H1 (cell line): ENCODE results near the gene PAXX. TPM values are rescaled to one million over a fixed set of nuclear protein-coding genes. Genes with fewer than 3 reads are reported as not detected.

Experiments
- CHD2 ChIP-seq: IDR thresholded peaks from 2 replicates; pipeline ENCODE4 v1.6.1; 2012; ENCODE audit warnings: low read length, improper control_type of control experiment
- NRF1 ChIP-seq: IDR thresholded peaks from 2 replicates; pipeline ENCODE4 v1.6.1; 2011; ENCODE audit warnings: mild to moderate bottlenecking, low read depth, low read length, improper control_type of control experiment
- POLR2A ChIP-seq, 2 experiments: IDR thresholded peaks; 1 replicate in 1 of 2; 2 replicates in 1 of 2; pipeline ENCODE4 v1.6.1; 2011; ENCODE audit warnings: low read depth in 2 of 2, low read length in 2 of 2, mild to moderate bottlenecking in 2 of 2; ENCODE audit errors: control extremely low read depth in 1 of 2
- RBBP5 ChIP-seq: IDR thresholded peaks from 2 replicates; pipeline ENCODE4 v1.7.1; 2012; ENCODE audit warnings: low read depth, mild to moderate bottlenecking, inconsistent platforms, low read length, moderate library complexity, borderline replicate concordance
- SP1 ChIP-seq: IDR thresholded peaks from 2 replicates; pipeline ENCODE4 v1.6.1; 2011; ENCODE audit warnings: low read depth, low read length
- TAF7 ChIP-seq: optimal IDR thresholded peaks from 2 replicates; pipeline ENCODE3; 2011; ENCODE audit warnings: low read depth, mild to moderate bottlenecking, inconsistent platforms, low read length, moderate library complexity, borderline replicate concordance
- USF2 ChIP-seq: IDR thresholded peaks from 2 replicates; pipeline ENCODE4 v1.6.1; 2011; ENCODE audit warnings: low read length, improper control_type of control experiment
- polyA plus RNA-seq, 7 experiments: library from polyadenylated mRNA; depleted of rRNA in 3 of 7; stranded (reverse) in 5 of 7; unstranded in 2 of 7; fragments of >200 nt in 5 of 7; fragments of 200-250 nt in 2 of 7; gene quantifications; 1 replicate in 5 of 7; 2 replicates in 1 of 7; 4 replicates in 1 of 7; pipeline versions ENCODE4 v1.2.1 to v1.2.3, GENCODE V29; 2011 to 2013; ENCODE audit warnings: missing spikeins in 2 of 7, mixed read lengths in 2 of 7
- total RNA-seq: library from RNA; stranded (reverse); fragmentation: NEBNext Ultra II Directional; extraction: Animal tissue kit (Norgen Biotek cat#: 25700); gene quantifications from 2 replicates; pipeline ENCODE4 v1.2.1, GENCODE V29; 2021
- TF ChIP-seq, protein P1 (sequence below): IDR thresholded peaks from 2 replicates; pipeline ENCODE4 v1.6.1; 2012; ENCODE audit warnings: inconsistent platforms

The PAXX gene
- total and polyA plus RNA-seq, 2 of the 8 experiments (the other 6 are each of a cell fraction or from before 2014, with no cell fraction given): 43.4 to 45.9 TPM

GRCh38 chr9:136949817-136950655 lies 42.2 kb upstream of the PAXX start (continued):
- TF ChIP-seq NRF1 (0 out of 2 replicates have a peak, but pooled peaks have one; percentile 1), SP1 (peak; percentile 77), RBBP5 (no peak), TAF7 (no peak), POLR2A (IDR thresholded peaks at IDR 0.05; ENCODE audit: control extremely low read depth in 1 of 2, low read depth in 2 of 2, low read length in 2 of 2) (peak in 1 of 2 experiments; percentile 29; a peak in 1 of 3 replicates), CHD2 (peak; percentile 84), USF2 (peak; percentile 98)
- TF ChIP-seq, protein P1, sequence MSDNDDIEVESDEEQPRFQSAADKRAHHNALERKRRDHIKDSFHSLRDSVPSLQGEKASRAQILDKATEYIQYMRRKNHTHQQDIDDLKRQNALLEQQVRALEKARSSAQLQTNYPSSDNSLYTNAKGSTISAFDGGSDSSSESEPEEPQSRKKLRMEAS: peak; percentile 76
